AG04449 (cell line): ENCODE data around the gene APC.

Experiments used
- CTCF ChIA-PET: fragments of 350-600 bp; formaldehyde crosslinking; extraction: SDS; loops from one replicate; lab custom pipeline; 2021; ENCODE audit warnings: antibody characterized with exemption; lab: Yijun Ruan, JAX
- POLR2A ChIA-PET: fragments of 400-600, 350-600 bp; formaldehyde crosslinking; extraction: SDS; loops from one replicate; lab custom pipeline; 2020; ENCODE audit warnings: antibody characterized with exemption, inconsistent platforms; lab: Yijun Ruan, JAX
- DNase-seq: peaks from one replicate; pipeline ENCODE4 v3.0.0-alpha.2; 2010; ENCODE audit warnings: low read depth, low spot score
- H3K4me3 ChIP-seq: 2 replicates; pipeline ENCODE4 v1.5.1; 2011; ENCODE audit warnings: low read depth, mild to moderate bottlenecking, control low read depth, low read length
- CTCF ChIP-seq: IDR thresholded peaks from one replicate; pipeline ENCODE4 v1.5.1; 2011; ENCODE audit warnings: mild to moderate bottlenecking, moderate library complexity, low read length, control low read depth, inconsistent platforms; ENCODE audit not compliant: insufficient read depth; ENCODE audit errors: missing control alignments

APC gene

GRCh38 chr5:112862085-112862484 lies 124.4 kb downstream of the APC start:
- no peak for DNase-seq
- POLR2A ChIA-PET = no interaction called here
- CTCF ChIA-PET = interaction anchor here (1.2 kb wide), 1 partner anchor 61 kb away, joined by 3 read pairs; no protein-coding TSS in a partner anchor
- peak overlapping the region; percentile 98 for H3K4me3 ChIP-seq
- no peak for TF ChIP-seq CTCF

GRCh38 chr5:112863549-112863948 lies 125.9 kb downstream of the APC start:
- H3K4me3 ChIP-seq = no peak overlapping the region
- no peak for DNase-seq
- no peak for TF ChIP-seq CTCF
- CTCF ChIA-PET = interaction anchor here (1.3 kb wide), 1 partner anchor 16 kb away, joined by 4 read pairs; no protein-coding TSS in a partner anchor
- POLR2A ChIA-PET = no interaction called here

- ChIA-PET CTCF (no interaction called here), POLR2A (no interaction called here)
- TF ChIP-seq CTCF = no peak
- H3K4me3 ChIP-seq = no peak overlapping the region
- no peak for DNase-seq
Measured at GRCh38 chr5:112865128-112865527, 127.4 kb downstream of the APC start.

- no peak overlapping the region for H3K4me3 ChIP-seq
- no peak for TF ChIP-seq CTCF
- ChIA-PET CTCF (no interaction called here), POLR2A (no interaction called here)
- no peak for DNase-seq
Measured at GRCh38 chr5:112866739-112867138, 129.1 kb downstream of the APC start.

GRCh38 chr5:112867411-112867810 lies 129.7 kb downstream of the APC start:
- TF ChIP-seq CTCF = no peak
- DNase-seq = no peak
- no peak overlapping the region for H3K4me3 ChIP-seq
- CTCF ChIA-PET = interaction anchor here (1.2 kb wide), 1 partner anchor 13 kb away, joined by 4 read pairs; no protein-coding TSS in a partner anchor
- POLR2A ChIA-PET = no interaction called here

- ChIA-PET POLR2A (no interaction called here), CTCF (no interaction called here)
- DNase-seq = no peak
- H3K4me3 ChIP-seq = no peak overlapping the region
- no peak for TF ChIP-seq CTCF
Measured at GRCh38 chr5:112869948-112870347, 132.3 kb downstream of the APC start.
